HG03196 (cell line): ENCODE results near the gene ZNF513.

Source experiments
- ATAC-seq: cut with Tn5 transposase; IDR thresholded peaks from one replicate; pipeline ENCODE4 v1.9.1; 2021; ENCODE audit not compliant: unreplicated experiment

The ZNF513 gene

DNA sequence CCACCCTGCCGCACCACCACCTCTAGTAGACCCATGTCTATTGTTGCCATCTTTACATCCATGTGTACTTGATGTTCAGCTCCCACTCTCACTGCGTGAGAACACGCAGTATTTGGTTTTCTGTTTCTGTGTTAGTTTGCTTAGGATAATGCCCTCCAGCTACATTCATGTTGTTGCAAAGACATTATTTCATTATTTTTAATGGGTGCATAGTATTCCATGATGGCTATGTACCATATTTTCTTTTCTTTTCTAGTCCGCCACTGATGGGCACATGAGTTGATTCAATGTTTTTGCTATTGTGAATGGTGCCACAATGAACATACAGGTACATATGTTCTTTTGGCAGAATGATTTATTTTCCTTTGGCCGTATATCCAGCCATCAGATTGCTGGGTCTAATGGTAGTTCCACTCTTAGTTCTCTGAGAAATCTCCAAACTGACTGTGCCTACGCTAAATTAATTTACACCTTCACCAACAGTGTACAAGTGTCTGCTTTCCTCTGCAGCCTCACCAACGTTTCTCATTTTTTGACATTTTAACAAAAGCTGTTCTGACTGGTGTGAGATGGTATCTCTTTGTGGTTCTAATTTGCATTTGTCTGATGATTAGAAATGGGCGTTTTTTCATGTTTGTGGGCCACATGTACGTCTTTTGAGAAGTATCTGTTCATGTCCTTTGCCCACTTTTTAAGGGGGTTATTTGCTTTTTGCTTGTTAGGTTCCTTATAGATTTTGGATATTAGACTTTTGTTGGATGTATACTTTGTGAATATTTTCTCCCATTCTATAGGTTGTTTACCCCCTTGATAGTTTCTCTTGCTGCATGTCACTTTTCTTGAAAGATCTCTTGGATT lies 10.5 kb upstream of the ZNF513 start:
- no peak for ATAC-seq

DNA sequence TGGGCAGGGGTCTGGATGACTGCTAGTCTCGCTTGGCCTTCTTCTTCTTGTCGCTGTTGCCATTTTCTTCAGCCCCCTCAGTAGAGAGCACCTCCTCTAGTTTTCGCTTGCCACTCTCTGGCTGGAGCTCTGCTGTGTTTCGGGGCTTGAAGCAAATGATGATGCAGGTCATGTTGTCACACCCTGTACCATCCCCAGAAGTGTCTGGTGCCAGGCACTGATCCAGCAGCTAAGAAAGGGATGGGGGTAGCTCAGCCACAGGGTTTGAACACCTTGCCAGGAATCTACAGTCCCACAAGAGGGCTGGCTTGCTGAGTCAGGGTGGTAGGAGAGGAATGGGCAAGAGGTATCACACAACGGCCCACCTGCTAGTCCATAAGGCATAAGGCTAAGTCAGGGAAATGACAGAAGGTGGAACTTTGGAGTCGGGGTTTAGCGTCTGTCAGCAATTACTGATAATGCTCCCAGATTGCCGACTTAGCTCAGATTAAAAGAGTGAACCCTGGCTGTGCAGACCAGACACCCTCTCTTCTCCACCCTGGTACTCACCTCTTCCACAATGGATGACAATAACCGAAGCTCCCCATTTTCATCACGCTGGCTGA lies 1.1 kb upstream of the ZNF513 start:
- ATAC-seq = no peak

DNA sequence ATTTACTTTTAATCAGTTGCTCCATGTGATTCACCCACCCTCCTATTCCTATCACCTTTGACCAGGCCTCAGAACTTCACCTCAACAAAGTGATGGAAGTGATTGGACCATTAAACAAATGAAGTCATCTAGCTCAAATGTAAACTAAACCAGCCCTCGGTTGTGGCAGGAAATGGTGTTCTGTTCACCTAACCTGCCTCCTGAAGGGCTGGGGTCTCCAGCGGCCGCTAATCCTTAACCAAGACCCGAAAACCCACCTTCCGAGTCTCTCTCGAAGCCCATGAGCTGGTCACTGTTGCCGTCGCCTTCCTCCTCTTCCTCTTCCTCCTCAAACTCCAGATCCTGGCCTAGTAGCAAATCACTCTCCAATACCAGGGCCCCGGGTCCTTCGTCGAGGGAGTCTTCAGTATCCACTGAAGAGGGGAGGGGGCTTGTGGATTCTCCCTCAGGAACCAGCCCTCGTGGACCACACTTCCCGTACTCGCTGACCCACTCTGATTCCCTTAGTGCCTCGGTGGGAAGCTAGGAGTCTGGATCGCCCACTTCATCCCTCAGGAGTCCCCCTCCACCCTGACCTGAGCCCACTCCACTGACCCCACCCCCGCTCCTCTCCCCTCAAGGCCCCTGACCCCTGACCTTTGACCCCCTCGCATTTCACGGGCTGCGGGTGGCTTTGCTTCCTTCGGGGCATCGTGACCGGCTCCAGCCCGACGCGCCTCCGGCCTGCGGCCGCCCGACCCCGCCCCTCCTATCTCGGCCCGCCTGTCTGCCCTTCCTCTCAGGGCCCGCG lies 503 bp downstream of the ZNF513 start:
- ATAC-seq = peak; percentile 24

GRCh38 chr2:27379383-27379835 lies 1.1 kb downstream of the ZNF513 start:
- no peak for ATAC-seq

- no peak for ATAC-seq
Observed at GRCh38 chr2:27378809-27379290, 1.7 kb downstream of the ZNF513 start.

DNA sequence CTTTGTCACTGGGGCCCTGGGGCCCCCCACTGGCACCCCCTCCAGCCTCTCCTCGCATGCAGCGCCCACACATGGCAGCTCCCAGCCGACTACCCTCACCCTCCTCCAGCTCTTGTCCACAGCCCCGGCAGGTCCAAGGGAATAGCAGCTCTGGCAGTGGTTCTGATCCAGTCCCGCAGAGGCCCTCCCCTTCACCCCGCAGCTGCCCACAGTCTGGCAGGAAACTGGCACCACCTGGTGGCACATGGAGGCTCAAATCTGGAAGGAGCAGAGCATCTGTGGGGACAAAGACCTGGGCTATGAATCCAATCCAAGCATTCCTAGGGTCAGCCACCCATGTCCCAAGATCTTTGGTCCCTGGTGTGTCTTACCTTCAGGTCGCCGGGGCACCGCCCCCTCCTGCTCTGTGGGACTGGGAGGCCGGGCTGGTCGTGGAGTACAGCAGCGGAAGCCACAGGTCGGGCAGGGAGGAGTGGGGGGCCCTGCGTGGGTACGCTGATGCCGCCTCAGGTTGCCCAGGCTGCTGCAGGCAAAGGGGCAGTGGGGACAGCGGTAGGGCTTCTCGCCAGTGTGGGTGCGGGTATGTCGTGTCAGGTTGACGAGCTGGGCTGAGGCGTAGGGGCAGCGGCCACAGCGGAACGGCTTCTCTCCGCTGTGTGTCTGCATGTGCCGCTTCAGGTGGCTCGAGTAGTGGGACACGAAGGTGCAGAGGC lies 2.3 kb downstream of the ZNF513 start:
- no peak for ATAC-seq

DNA sequence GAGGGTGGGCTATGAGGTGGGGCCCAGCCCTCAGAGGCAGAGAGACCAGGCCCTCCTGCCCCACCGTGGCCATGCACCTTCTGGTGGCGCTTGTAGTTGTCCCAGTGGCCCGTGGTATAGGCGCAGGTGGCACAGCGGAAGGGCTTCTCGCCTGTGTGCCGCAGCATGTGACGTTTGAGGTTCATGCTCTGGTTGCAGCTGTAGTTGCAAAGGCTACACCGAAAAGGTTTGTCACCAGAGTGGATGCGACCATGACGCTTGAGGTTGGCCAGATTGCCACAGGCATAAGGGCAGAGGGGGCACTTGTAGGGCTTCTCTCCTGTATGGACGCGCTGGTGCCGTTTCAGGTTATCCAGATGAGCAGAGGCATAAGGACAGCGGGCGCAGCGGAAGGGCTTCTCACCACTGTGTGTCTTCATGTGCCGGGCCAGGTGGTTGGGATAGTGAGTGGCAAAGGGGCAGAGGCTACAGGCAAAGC lies 2.9 kb downstream of the ZNF513 start:
- ATAC-seq = no peak

GRCh38 chr2:27376866-27377617 lies 3.5 kb downstream of the ZNF513 start:
- no peak for ATAC-seq

DNA sequence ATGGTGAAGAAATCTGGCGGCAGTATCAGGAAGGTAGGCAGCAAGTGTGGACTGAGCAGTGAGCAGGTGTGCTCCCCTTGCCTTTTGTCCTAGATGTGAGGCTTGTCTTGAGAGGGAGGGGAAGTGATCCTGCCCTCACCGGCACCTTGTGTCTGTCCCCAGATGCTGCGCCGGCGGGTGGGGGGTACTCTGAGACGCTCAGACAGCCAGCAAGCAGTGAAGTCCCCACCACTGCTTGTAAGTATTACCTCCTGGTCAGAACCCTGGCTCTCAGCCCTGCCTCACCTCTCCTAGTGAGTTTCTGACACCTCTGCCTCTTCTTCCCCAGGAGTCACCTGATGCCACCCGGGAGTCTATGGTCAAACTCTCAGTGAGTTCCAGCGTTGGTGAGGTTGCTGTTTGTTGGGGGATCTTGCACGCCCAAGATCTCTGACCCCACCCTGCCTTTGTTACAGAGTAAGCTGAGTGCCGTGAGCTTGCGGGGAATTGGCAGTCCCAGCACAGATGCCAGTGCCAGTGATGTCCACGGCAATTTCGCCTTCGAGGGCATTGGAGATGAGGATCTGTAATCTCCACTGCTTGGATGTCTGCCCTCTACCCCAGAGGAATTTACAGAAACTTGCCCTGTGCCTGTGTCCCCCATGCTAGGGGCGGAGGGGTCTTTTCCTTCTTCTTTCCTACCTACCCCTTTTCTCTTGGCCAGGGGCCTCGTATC lies 4.2 kb downstream of the ZNF513 start:
- ATAC-seq = no peak

GRCh38 chr2:27375513-27376099 lies 4.9 kb downstream of the ZNF513 start:
- ATAC-seq = no peak

DNA sequence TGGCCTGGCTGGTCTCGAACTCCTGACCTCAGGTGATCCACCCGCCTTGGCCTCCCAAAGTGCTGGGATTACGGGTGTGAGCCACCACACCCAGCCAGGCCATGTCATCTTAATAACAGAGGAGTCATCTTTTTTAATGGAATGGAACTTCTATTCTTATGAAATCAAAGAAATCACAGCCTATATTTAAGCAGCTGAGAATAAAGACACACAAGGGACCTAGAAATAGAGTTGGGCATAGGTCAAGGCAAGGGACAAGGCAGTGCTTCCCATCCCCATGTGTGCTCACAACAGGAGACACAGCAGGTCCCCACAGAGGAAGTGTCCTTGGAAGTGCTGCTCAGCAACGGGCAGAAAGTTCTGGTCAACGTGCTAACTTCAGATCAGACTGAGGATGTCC lies 7.0 kb downstream of the ZNF513 start:
- no peak for ATAC-seq

- ATAC-seq = no peak
Observed at GRCh38 chr2:27372937-27373336, 7.6 kb downstream of the ZNF513 start.

- peak; percentile 24 for ATAC-seq
Observed at GRCh38 chr2:27370816-27371620, 9.5 kb downstream of the ZNF513 start.

GRCh38 chr2:27370026-27370815 lies 10.3 kb downstream of the ZNF513 start, which contains the start of the genes EIF2B4 and SNX17:
Gene EIF2B4, minus strand, starts transcription at chr2:27370338. Its CDS starts 24 bp downstream, at chr2:27370314.
Gene SNX17, plus strand, starts transcription at chr2:27370616. Its CDS starts 128 bp downstream, at chr2:27370744.
- peak; percentile 88 for ATAC-seq

DNA sequence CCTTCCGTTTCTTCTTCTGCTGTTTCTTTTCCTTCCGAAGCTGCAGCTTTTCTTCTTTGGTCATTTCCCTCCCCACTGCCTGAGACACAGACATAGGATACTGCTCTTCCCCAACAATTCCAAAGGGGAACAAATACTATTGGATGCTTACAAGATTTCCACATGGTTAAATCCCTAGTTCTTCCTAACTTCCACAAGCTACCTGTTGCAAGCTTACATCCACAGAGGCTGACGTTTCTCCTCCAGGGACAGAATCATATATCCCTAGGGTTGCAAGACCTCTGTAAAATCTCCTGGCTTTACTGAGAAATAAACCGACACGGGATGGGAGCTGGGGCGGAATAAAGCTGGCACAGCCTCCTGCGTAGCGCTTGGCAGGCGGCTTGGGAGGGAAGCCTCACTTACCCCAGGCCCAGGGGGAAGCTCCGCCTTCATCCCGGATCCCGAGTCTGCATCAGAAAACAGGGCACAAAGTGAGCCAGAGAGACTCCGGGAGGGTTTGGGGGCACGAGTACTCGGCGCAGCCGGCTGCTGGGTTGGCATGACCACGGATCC lies 11.0 kb downstream of the ZNF513 start:
- peak; percentile 11 for ATAC-seq

GRCh38 chr2:27363933-27364332 lies 16.6 kb downstream of the ZNF513 start:
- no peak for ATAC-seq
